Measurements from ENCODE around the gene PLEKHA6. TPM values are rescaled to one million over a fixed set of nuclear protein-coding genes. Genes with fewer than 3 reads are reported as not detected.

PLEKHA6 gene
- total and polyA plus RNA-seq, 2 of the 4 experiments (the other 2 are of a cell fraction) = 8.2 to 19.9 TPM

- no TSS peak for BruUV-seq (replicated peaks)
- Histone ChIP-seq H2AK5ac (ENCODE audit: low read depth, low read length) (no peak overlapping the region), H2AFZ (replicated peaks; ENCODE audit: low read length, poor library complexity) (no peak overlapping the region), H3K18ac (ENCODE audit: low read depth, low read length) (no peak overlapping the region), H3K23ac (ENCODE audit: low read depth, low read length) (no peak overlapping the region), H3K4me3 (ENCODE audit: insufficient read depth, low read depth, low read length) (no peak overlapping the region), H2BK120ac (ENCODE audit: low read depth, low read length) (no peak overlapping the region), H2BK15ac (ENCODE audit: low read depth, low read length) (no peak overlapping the region), H3K4me1 (ENCODE audit: control insufficient read depth, insufficient read depth, low read length) (peaks cover 4% of the 10 kb centered on the region), H3K56ac (ENCODE audit: extremely low read depth, insufficient read depth, low read length) (no peak overlapping the region), H4K91ac (ENCODE audit: insufficient read depth, low read depth, low read length) (no peak overlapping the region), H3K27me3 (ENCODE audit: control insufficient read depth, insufficient read depth, low read length) (no peaks in the 10 kb centered on the region), H4K5ac (ENCODE audit: low read depth, low read length) (no peak overlapping the region), H3K9me1 (ENCODE audit: insufficient read depth, low read length) (peaks cover 6% of the 10 kb centered on the region), H3K36me3 (ENCODE audit: control insufficient read depth, insufficient read depth, low read length) (peaks cover 26% of the 10 kb centered on the region), H3K9ac (ENCODE audit: low read depth, low read length) (no peak overlapping the region), H3K4me2 (ENCODE audit: low read depth, low read length) (no peak overlapping the region), H3K27ac (ENCODE audit: insufficient read depth, low read length) (no peak overlapping the region), H3K79me1 (ENCODE audit: low read depth in 1 of 2, low read length in 2 of 2) (no peaks in the 10 kb centered on the region), H2BK5ac (ENCODE audit: low read depth, low read length, poor library complexity, severe bottlenecking) (no peak overlapping the region), H4K20me1 (ENCODE audit: insufficient read depth, low read length) (no peaks in the 10 kb centered on the region), H2AK9ac (replicated peaks; ENCODE audit: low read depth, low read length, poor library complexity) (no peak overlapping the region), H2BK20ac (ENCODE audit: low read depth, low read length) (no peak overlapping the region), H3K14ac (replicated peaks; ENCODE audit: low read depth, low read length) (no peak overlapping the region), H3K4ac (ENCODE audit: low read depth, low read length) (no peak overlapping the region), H4K8ac (ENCODE audit: low read depth in 2 of 2, low read length in 2 of 2) (no peak overlapping the region), H3K9me3 (ENCODE audit: control insufficient read depth, insufficient read depth, low read length) (no peaks in the 10 kb centered on the region)
- dilution Hi-C loops (cut with HindIII; ENCODE audit: low sequenced_read_pairs, unreplicated experiment) = no loop called here
- DNase-seq (no peak), ATAC-seq (ENCODE audit: low read depth) (no peak)
- 100% methylated on average over 2 of the region's 3 CpGs; no CpG with 5 or more reads in 1 of the 2 experiments for WGBS, 2 experiments (ENCODE audit: extremely low coverage in 2 of 2, insufficient read length in 1 of 2)
- ChIA-PET CTCF (no interaction called here), POLR2A (ENCODE audit: unreplicated experiment) (no interaction called here)
- in situ Hi-C loops (cut with MboI; ENCODE audit: low sequenced_read_pairs) = no loop called here
- intact Hi-C loops (cut with micrococcal nuclease) = no loop called here
- TF ChIP-seq CTCF (conservative IDR thresholded peaks at IDR 0.05; ENCODE audit: low read depth, low read length) = no peak
- TF ChIP-seq CEBPB (IDR thresholded peaks at IDR 0.05; ENCODE audit: low read depth, low read length) = no peak
- TF ChIP-seq USF2 (IDR thresholded peaks at IDR 0.05; ENCODE audit: low read depth, low read length) = no peak
- TF ChIP-seq FOS (IDR thresholded peaks at IDR 0.05; ENCODE audit: low read depth, low read length) = no peak
- no peak for TF ChIP-seq ELK1 (IDR thresholded peaks at IDR 0.05; ENCODE audit: borderline replicate concordance, low read depth, low read length)
- TF ChIP-seq MXI1 (IDR thresholded peaks at IDR 0.05; ENCODE audit: borderline replicate concordance, low read depth, low read length) = no peak
- TF ChIP-seq MAZ (IDR thresholded peaks at IDR 0.05; ENCODE audit: borderline replicate concordance, low read depth, low read length) = no peak
- no peak for TF ChIP-seq BHLHE40 (IDR thresholded peaks at IDR 0.05; ENCODE audit: low read depth, low read length)
Measured at GRCh38 chr1:204222764-204223055, 137.0 kb downstream of the PLEKHA6 start.

Measured in IMR-90 (cell line).